ENCODE data around the gene PLXNB2. TPM values are rescaled to one million over a fixed set of nuclear protein-coding genes. Genes with fewer than 3 reads are reported as not detected.

PLXNB2 gene
- total RNA-seq, result 92.4 and 113 TPM in 2 replicates

DNA sequence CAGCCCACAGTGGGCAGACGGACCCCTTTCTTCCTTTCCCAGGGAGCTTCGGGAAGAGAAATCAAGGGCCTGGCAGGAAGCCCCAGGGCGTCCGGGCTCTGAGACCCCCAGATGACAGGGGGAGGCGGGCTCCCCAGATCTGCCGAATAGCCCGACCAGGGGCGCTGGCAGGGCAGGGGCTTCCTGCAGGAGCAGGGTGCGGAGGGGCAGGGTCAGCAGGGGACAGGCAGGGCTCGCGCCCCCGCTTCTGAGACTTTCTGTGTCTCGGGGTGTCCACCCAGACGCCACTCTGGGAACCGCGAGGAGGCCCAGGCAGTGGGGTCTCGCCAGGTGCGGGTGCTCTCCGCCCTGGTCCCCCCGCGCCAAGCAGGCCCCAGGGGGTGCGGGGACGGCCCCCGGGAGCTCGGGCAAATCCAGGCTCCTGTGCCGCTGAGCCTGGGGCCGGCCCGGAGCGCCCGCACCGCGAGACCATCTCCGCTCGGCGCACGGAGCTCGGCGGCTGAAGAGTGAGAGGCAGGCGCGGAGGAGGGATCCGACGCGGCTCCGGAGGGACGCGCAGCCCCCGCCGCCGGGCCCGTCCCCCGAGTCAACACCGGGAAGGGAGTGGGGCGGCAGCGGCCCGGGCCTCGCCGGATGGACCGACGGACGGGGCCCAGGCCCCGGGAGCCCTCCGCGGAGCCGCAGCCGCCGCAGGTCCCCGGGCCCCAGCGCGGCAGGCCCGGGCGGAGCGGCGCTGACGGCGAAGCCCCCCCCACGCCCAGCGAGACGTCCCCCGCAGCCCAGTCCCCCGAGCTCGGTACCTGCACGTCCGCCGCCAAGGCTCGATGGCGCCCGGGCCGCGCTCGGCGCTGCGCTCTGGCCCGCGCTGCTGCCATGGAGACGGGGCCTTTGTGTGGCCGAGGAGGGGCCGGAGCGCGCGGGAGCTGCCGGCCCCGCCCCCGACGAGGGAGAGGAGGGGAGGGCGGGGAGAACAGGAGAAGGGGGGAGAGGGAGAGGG is at the start of gene PLXNB2:
PLXNB2 (minus strand) TSS at position 894 of the 997 bp plus-strand sequence. CDS start 17,062 bp downstream, outside the sequence.

GRCh38 chr22:50342651-50343540 is 35.5 kb upstream of the PLXNB2 start, which contains the start of gene PPP6R2:
PPP6R2 (plus strand) TSS chr22:50343327; CDS start chr22:50393909, 50,582 bp downstream.

GRCh38 chr22:50326956-50327710 is 19.7 kb upstream of the PLXNB2 start, which contains the start of gene DENND6B:
DENND6B (minus strand) TSS chr22:50327012; CDS start chr22:50326988, 24 bp downstream.

GRCh38 chr22:50269970-50270665 is 37.3 kb downstream of the PLXNB2 start, which contains the start of gene MAPK11:
MAPK11 (minus strand) TSS chr22:50270380; CDS start chr22:50270292, 88 bp downstream.

DNA sequence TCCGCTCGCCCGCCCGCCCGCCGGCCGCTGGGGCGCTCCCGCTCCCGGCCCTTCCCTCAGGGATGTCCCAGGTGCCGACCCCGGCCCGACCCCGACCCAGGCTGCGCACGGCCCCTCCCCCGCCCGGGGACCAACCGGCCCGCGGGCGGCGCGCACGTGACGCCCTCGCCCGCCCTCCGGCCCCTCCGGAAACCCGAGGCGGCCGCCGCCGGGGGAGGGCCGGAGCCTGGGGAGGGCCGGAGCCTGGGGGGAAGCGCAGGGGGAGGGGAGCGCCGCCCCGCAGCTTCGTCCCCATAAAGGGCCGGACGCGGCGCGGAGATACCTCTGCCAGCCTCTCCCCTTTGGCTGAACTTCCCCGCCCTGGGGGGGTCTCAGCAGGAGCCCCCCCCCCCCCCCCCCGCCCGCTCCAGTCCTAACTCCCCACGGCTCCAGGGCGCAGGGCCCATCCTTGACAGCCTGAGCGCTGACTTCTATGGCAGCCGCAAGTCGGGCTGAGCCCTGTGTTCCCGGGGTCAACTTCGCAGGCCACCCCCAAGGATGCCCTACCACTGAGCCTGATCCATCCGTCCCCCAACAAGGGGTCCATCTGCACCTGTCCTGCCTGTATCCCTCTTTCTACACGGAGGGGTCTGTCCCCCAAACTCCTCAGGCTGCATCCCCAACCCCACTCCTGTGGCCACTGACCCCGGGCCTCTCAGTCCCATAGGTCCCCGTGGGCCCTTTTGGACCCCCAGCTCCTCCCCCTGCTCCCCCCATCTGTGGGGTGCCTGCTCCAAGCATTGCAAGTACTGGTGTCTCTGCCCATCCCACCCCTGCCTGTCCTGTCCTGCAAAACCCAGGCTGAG is 45.6 kb downstream of the PLXNB2 start, which contains the start of gene MAPK12:
MAPK12 (minus strand) TSS at position 69 of the 845 bp plus-strand sequence. CDS start 174 bp downstream, outside the sequence.

GRCh38 chr22:50250555-50251476 is 56.6 kb downstream of the PLXNB2 start, which contains the start of gene HDAC10:
HDAC10 (minus strand) TSS chr22:50251265; CDS start chr22:50251032, 233 bp downstream.

DNA sequence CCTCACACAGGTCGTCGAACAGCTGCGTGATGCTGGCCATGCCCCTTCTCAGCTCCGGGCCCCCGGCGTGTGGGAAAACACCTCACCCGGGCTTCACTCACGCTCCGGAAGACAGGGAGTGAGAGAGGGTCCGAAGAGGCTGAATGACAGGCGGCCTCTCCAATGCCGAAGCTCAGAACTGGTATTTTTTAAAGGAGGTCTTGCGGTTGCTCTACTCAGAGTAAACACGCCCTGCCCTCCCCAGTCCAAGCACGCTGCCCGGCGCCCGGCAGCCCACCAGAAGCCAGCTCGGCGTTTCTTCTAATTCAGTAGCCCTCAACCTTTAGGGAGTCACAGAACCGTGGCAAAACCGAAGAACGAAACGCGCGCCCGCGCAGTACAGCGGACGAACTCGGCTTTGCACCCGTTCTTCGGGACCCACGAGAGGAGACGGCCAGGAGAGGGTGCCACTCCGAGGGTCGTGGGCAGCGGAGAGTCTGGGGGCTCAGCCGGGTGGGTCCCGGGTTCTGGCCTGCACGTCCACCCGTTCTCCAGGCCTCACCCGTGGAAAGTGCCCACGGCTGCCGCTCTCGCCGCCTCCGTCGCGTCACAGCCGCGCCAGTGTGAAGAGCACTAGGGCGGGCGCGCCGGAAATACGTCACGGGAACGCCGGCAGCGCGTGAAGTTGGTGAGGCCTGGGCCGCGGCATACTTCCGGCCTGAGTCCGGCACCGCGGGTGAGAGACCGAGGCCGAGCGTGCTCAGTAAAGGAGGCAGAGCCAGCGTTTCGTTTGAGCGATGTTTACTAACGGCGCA is 62.8 kb downstream of the PLXNB2 start, which contains the start of gene TUBGCP6:
TUBGCP6 (minus strand) TSS at position 604 of the 794 bp plus-strand sequence; CDS start at position 40, 564 bp downstream.

Other genes with a start within 250 kb of the PLXNB2 start
- not detected in 2 replicates for gene TTLL8, start 249.3 kb downstream of the PLXNB2 start, total RNA-seq
- gene MLC1, start 222.2 kb downstream of the PLXNB2 start, total RNA-seq, result not detected in 2 replicates
- gene MOV10L1, start 217.6 kb downstream of the PLXNB2 start, total RNA-seq, result 28.6 and 46.7 TPM in 2 replicates
- 0.67 and 1.6 TPM in 2 replicates for gene PANX2, start 136.9 kb downstream of the PLXNB2 start, total RNA-seq
- 29.2 and 35.3 TPM in 2 replicates for gene TRABD, start 121.7 kb downstream of the PLXNB2 start, total RNA-seq
- 15.9 and 24.8 TPM in 2 replicates for gene SELENOO, start 106.6 kb downstream of the PLXNB2 start, total RNA-seq
- 29.1 and 31.0 TPM in 2 replicates for gene TUBGCP6, start 62.6 kb downstream of the PLXNB2 start, total RNA-seq
- 24.7 and 24.8 TPM in 2 replicates for gene HDAC10, start 56.4 kb downstream of the PLXNB2 start, total RNA-seq
- 73.3 and 79.7 TPM in 2 replicates for gene MAPK12, start 46.0 kb downstream of the PLXNB2 start, total RNA-seq
- 25.5 and 38.5 TPM in 2 replicates for gene MAPK11, start 37.3 kb downstream of the PLXNB2 start, total RNA-seq
- 2.1 and 4.2 TPM in 2 replicates for gene DENND6B, start 19.4 kb upstream of the PLXNB2 start, total RNA-seq
- gene PPP6R2, start 35.7 kb upstream of the PLXNB2 start, total RNA-seq, result 59.3 and 77.4 TPM in 2 replicates
- 50.7 and 68.9 TPM in 2 replicates for gene SBF1, start 167.4 kb upstream of the PLXNB2 start, total RNA-seq
- gene ADM2, start 173.9 kb upstream of the PLXNB2 start, total RNA-seq, result 0.48 and 0.65 TPM in 2 replicates
- gene MIOX, start 179.2 kb upstream of the PLXNB2 start, total RNA-seq, result not detected in 2 replicates
- 43.1 and 52.6 TPM in 2 replicates for gene LMF2, start 200.1 kb upstream of the PLXNB2 start, total RNA-seq
- 27.8 and 31.7 TPM in 2 replicates for gene NCAPH2, start 200.6 kb upstream of the PLXNB2 start, total RNA-seq
- gene SCO2, start 218.0 kb upstream of the PLXNB2 start, total RNA-seq, result 2.9 and 3.2 TPM in 2 replicates
- 5.5 and 9.5 TPM in 2 replicates for gene TYMP, start 222.4 kb upstream of the PLXNB2 start, total RNA-seq
- under 0.01 TPM in 1 of 2 replicates, not detected in the other for gene KLHDC7B, start 238.3 kb upstream of the PLXNB2 start, total RNA-seq